BLaER1 treated with 17β-estradiol and CSF1 and Interleukin-3, amounts not matched to agents 10 nM and 100 nM (cell line): Measurements from ENCODE around the gene BRSK2.
"Not testable (repeated sequence)": the region's sequence is repeated elsewhere in the genome, so short reads cannot be mapped to it uniquely, and the experiment has no call there.

ENCODE experiments used
- H3K27ac ChIP-seq, 11 experiments: shearing (Covaris generic); formaldehyde crosslinking; 2 replicates each; pipeline ENCODE4 v1.8.1; 2022
- H3K27me3 ChIP-seq, 11 experiments: shearing (Covaris generic); formaldehyde crosslinking; 2 replicates each; pipeline ENCODE4 v1.8.1; 2022
- H3K36me3 ChIP-seq, 11 experiments: shearing (Covaris generic); formaldehyde crosslinking; 2 replicates each; pipeline ENCODE4 v1.8.1; 2022
- H3K4me1 ChIP-seq, 10 experiments: shearing (Covaris generic); formaldehyde crosslinking; 2 replicates each; pipeline ENCODE4 v1.8.1; 2022
- H3K4me2 ChIP-seq, 11 experiments: shearing (Covaris generic); formaldehyde crosslinking; 2 replicates each; pipeline ENCODE4 v1.8.1; 2022
- H3K4me3 ChIP-seq, 10 experiments: shearing (Covaris generic); formaldehyde crosslinking; 2 replicates each; pipeline ENCODE4 v1.8.1; 2022
- H3K9ac ChIP-seq, 11 experiments: shearing (Covaris generic); formaldehyde crosslinking; 2 replicates each; pipeline ENCODE4 v1.8.1; 2022
- H3K9me3 ChIP-seq, 11 experiments: shearing (Covaris generic); formaldehyde crosslinking; replicated peaks in 1 of 11; 2 replicates each; pipeline ENCODE4 v1.8.1; 2022
- H4K20me1 ChIP-seq, 11 experiments: shearing (Covaris generic); formaldehyde crosslinking; 2 replicates each; pipeline ENCODE4 v1.8.1; 2022
- Cebpa-rat ChIP-seq, 11 experiments: shearing (Covaris generic); IDR thresholded peaks; 2 replicates each; pipeline ENCODE4 v1.8.1; 2022

The BRSK2 gene

GRCh38 chr11:1412377-1413095, 22.8 kb downstream of the BRSK2 start:
- Histone ChIP-seq H3K9ac (no peak overlapping the region), H3K4me3 (no peak overlapping the region), H4K20me1 (peaks cover 0 to 25% (median 0%) of the 10 kb centered on the region in 11 experiments; a peak in 4 of 22 replicates), H3K4me1 (peaks cover 6 to 20% (median 18%) of the 10 kb centered on the region in 10 experiments; a peak in 18 of 20 replicates), H3K36me3 (no peaks in the 10 kb centered on the region), H3K27me3 (no peaks in the 10 kb centered on the region), H3K9me3 (peaks cover 31 to 41% (median 35%) of the 10 kb centered on the region in 11 experiments), H3K4me2 (no peak overlapping the region), H3K27ac (no peak overlapping the region)
- no peak for TF ChIP-seq Cebpa-rat (IDR thresholded peaks at IDR 0.05)

GRCh38 chr11:1414650-1415049, 24.9 kb downstream of the BRSK2 start:
- Histone ChIP-seq H3K4me3 (no peak overlapping the region), H3K36me3 (no peaks in the 10 kb centered on the region), H3K4me2 (no peak overlapping the region), H3K27ac (no peak overlapping the region), H3K4me1 (peaks cover 6 to 20% (median 18%) of the 10 kb centered on the region in 10 experiments; a peak in 18 of 20 replicates), H3K27me3 (no peaks in the 10 kb centered on the region), H3K9me3 (peaks cover 52 to 63% (median 56%) of the 10 kb centered on the region in 11 experiments), H4K20me1 (peaks cover 0 to 12% (median 0%) of the 10 kb centered on the region in 11 experiments; a peak in 3 of 22 replicates), H3K9ac (no peak overlapping the region)
- no peak for TF ChIP-seq Cebpa-rat (IDR thresholded peaks at IDR 0.05)

- Histone ChIP-seq H3K4me2 (no peak overlapping the region), H3K9ac (no peak overlapping the region), H3K27ac (no peak overlapping the region), H3K36me3 (no peaks in the 10 kb centered on the region), H4K20me1 (peaks cover 0 to 9% (median 0%) of the 10 kb centered on the region in 11 experiments; a peak in 3 of 22 replicates), H3K27me3 (no peaks in the 10 kb centered on the region), H3K9me3 (peaks cover 57 to 71% (median 62%) of the 10 kb centered on the region in 11 experiments), H3K4me1 (peaks cover 6 to 18% (median 15%) of the 10 kb centered on the region in 10 experiments; a peak in 18 of 20 replicates), H3K4me3 (no peak overlapping the region)
- no peak for TF ChIP-seq Cebpa-rat (IDR thresholded peaks at IDR 0.05)
Observed at GRCh38 chr11:1415631-1416030, 25.9 kb downstream of the BRSK2 start.

GRCh38 chr11:1418192-1418795, 28.6 kb downstream of the BRSK2 start:
- not testable (repeated sequence) for H3K4me3 ChIP-seq, H3K27me3 ChIP-seq, H3K4me2 ChIP-seq, H3K9ac ChIP-seq, H4K20me1 ChIP-seq, H3K36me3 ChIP-seq, H3K27ac ChIP-seq
- H3K9me3 ChIP-seq = peaks cover 57 to 71% (median 62%) of the 10 kb centered on the region in 11 experiments
- H3K4me1 ChIP-seq = peaks cover 4 to 11% (median 5%) of the 10 kb centered on the region in 10 experiments; a peak in 13 of 20 replicates

- Histone ChIP-seq H3K4me3 (no peak overlapping the region), H3K4me1 (peaks cover 0 to 8% (median 0%) of the 10 kb centered on the region in 10 experiments; a peak in 5 of 20 replicates), H4K20me1 (peaks cover 0 to 18% (median 0%) of the 10 kb centered on the region in 11 experiments; a peak in 4 of 22 replicates), H3K27ac (no peak overlapping the region), H3K9ac (no peak overlapping the region), H3K27me3 (peaks cover 0 to 10% (median 3%) of the 10 kb centered on the region in 11 experiments; a peak in 10 of 22 replicates), H3K4me2 (no peak overlapping the region), H3K9me3 (peaks cover 51 to 59% (median 54%) of the 10 kb centered on the region in 11 experiments), H3K36me3 (no peaks in the 10 kb centered on the region)
- TF ChIP-seq Cebpa-rat (IDR thresholded peaks at IDR 0.05) = no peak
Observed at GRCh38 chr11:1419811-1420210, 30.1 kb downstream of the BRSK2 start.

GRCh38 chr11:1421291-1421690, 31.6 kb downstream of the BRSK2 start:
- no peak overlapping the region for H3K27ac ChIP-seq
- no peaks in the 10 kb centered on the region for H3K36me3 ChIP-seq
- H3K27me3 ChIP-seq = peaks cover 0 to 22% (median 9%) of the 10 kb centered on the region in 11 experiments; a peak in 10 of 22 replicates
- H3K4me2 ChIP-seq = peak overlapping the region in 5 of 11 experiments; percentile 12 to 43 (median 17); a peak in 3 of 22 replicates
- H3K9me3 ChIP-seq = peaks cover 36 to 44% (median 39%) of the 10 kb centered on the region in 11 experiments
- no peak overlapping the region for H3K9ac ChIP-seq
- peaks cover 0 to 30% (median 0%) of the 10 kb centered on the region in 11 experiments; a peak in 5 of 22 replicates for H4K20me1 ChIP-seq
- no peak overlapping the region for H3K4me3 ChIP-seq
- no peak for TF ChIP-seq Cebpa-rat (IDR thresholded peaks at IDR 0.05)
- H3K4me1 ChIP-seq = peaks cover 0 to 15% (median 5%) of the 10 kb centered on the region in 10 experiments; a peak in 8 of 20 replicates

- peaks cover 24 to 32% (median 27%) of the 10 kb centered on the region in 11 experiments for H3K9me3 ChIP-seq
- TF ChIP-seq Cebpa-rat (IDR thresholded peaks at IDR 0.05) = no peak
- peaks cover 0 to 25% (median 9%) of the 10 kb centered on the region in 11 experiments; a peak in 10 of 22 replicates for H3K27me3 ChIP-seq
- no peak overlapping the region for H3K4me2 ChIP-seq
- no peaks in the 10 kb centered on the region for H3K36me3 ChIP-seq
- H4K20me1 ChIP-seq = peaks cover 0 to 36% (median 4%) of the 10 kb centered on the region in 11 experiments; a peak in 7 of 22 replicates
- no peak overlapping the region for H3K27ac ChIP-seq
- H3K9ac ChIP-seq = no peak overlapping the region
- no peak overlapping the region for H3K4me3 ChIP-seq
- H3K4me1 ChIP-seq = peaks cover 0 to 15% (median 5%) of the 10 kb centered on the region in 10 experiments; a peak in 8 of 20 replicates
Observed at GRCh38 chr11:1422481-1422880, 32.7 kb downstream of the BRSK2 start.

- Histone ChIP-seq H4K20me1 (peaks cover 0 to 41% (median 9%) of the 10 kb centered on the region in 11 experiments; a peak in 7 of 22 replicates), H3K27ac (no peak overlapping the region), H3K9me3 (peaks cover 21 to 27% (median 22%) of the 10 kb centered on the region in 11 experiments), H3K27me3 (peaks cover 0 to 25% (median 9%) of the 10 kb centered on the region in 11 experiments; a peak in 10 of 22 replicates), H3K4me1 (peaks cover 0 to 15% (median 5%) of the 10 kb centered on the region in 10 experiments; a peak in 8 of 20 replicates), H3K4me3 (no peak overlapping the region), H3K4me2 (no peak overlapping the region), H3K9ac (no peak overlapping the region), H3K36me3 (no peaks in the 10 kb centered on the region)
- TF ChIP-seq Cebpa-rat (IDR thresholded peaks at IDR 0.05) = no peak
Observed at GRCh38 chr11:1422981-1423380, 33.2 kb downstream of the BRSK2 start.

GRCh38 chr11:1423406-1423805, 33.7 kb downstream of the BRSK2 start:
- Histone ChIP-seq H3K27me3 (peaks cover 0 to 25% (median 9%) of the 10 kb centered on the region in 11 experiments; a peak in 10 of 22 replicates), H3K9me3 (peaks cover 17 to 23% (median 18%) of the 10 kb centered on the region in 11 experiments)

More at GRCh38 chr11:1423406-1423805, 33.7 kb downstream of the BRSK2 start:
- not testable (repeated sequence) for H3K36me3 ChIP-seq, H3K9ac ChIP-seq, H3K4me2 ChIP-seq, H3K27ac ChIP-seq, H3K4me3 ChIP-seq
- H3K4me1 ChIP-seq = peaks cover 0 to 15% (median 5%) of the 10 kb centered on the region in 10 experiments; a peak in 8 of 20 replicates
- peaks cover 0 to 46% (median 10%) of the 10 kb centered on the region in 11 experiments; a peak in 7 of 22 replicates for H4K20me1 ChIP-seq
